Fibroblast of skin of right quadriceps (primary cell): Measurements from ENCODE around the gene SOX8.

Experiments
- DNase-seq: peaks from one replicate; pipeline ENCODE4 v3.0.0-alpha.2; 2013

Gene SOX8

DNA sequence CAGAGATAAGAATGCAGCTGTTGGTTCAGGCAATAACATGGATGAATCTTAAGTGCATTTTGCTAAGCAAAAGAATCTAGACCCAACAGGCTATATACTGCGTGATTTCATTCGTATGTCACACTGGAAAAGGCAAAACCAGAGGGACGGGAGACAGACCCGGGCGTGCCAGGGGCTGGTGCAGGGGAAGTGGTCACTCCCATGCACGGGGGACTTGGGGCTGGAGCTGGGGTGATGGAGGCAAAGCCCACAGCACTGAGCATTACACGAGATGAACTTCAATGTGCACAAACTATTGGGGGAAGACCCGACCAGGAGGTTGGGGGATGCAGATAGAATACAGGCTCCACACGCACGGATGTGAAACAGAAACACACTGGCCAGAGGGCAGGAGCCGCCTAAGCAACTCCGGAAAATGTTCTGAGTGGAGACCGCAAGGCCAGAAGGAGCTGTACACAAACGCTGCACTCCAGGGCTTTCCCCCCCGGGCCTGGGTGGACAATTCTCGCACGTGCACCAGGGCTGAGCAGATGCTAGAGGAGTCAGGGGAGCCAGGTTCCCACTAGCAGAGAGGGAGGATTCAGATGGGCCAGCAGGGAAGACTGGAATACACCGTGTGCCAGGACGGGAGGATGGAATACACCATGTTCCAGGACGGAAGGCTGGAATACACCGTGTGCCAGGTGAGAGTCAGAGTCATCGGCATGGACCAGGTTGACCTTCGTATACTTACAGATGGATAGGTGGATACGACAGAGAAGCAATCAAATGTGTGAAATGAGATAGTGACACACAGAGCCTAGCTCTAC lies 22.1 kb upstream of the SOX8 start:
- no peak for DNase-seq

DNA sequence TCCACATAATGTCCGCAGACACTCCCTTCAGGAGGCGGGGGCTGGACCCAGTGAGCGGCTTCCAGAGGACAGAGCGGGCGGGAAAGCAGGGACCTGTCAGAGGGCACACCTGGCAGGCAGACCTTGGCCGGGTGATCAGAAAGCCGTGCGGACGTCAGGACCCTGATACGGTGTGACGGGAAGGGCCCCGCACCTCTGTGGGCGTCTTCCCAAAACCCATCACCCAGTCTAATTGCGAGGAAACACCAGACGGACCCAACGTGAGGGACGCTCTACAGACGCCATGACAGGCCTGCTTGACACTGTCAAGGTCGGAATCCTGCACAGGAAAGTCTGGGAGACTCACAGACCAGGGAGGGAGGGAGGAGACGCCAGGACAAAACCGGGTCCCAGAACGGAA lies 19.2 kb upstream of the SOX8 start:
- DNase-seq: no peak

DNA sequence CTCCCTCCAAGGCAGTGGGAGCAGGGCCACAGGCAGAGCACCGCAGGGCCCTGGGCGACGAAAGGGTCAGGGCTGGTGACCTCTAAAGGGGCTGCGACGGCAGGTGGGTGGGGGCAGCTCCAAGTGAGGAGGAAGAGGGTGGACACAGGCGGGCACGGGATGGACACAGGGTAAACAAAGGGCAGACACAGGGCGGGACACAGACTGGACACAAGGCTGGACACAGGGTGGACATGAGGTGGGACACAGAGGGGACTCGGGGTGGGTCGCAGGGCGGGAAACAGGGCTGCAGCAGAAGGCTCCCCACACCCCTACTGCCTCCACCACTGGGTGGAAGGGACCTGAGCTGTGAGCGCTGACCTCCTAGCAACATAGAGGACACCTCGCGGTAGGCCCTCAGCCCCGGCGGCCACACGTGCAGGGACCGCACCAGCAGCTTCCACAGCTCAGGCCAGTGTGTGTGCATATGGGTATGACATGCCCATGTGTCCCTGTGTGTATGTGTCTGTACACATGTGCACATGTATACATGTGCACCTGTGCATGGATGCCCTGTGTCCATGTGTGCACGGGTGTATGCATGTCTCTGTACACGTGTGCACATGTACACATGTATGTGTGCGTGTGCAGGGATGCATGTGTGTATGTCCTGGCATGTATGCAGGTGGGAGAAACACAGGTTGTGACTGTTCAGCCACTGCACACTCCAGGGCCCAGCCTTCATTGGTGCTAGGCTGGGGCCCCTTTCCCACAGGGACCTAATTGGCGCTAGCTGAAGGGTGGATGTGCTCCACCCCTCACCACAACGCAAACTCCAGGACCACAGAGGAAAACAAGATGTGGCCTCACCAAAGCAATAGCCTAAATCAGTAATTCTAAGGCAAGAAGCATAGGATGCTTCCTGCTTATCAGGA lies 18.4 kb upstream of the SOX8 start:
- no peak for DNase-seq

DNA sequence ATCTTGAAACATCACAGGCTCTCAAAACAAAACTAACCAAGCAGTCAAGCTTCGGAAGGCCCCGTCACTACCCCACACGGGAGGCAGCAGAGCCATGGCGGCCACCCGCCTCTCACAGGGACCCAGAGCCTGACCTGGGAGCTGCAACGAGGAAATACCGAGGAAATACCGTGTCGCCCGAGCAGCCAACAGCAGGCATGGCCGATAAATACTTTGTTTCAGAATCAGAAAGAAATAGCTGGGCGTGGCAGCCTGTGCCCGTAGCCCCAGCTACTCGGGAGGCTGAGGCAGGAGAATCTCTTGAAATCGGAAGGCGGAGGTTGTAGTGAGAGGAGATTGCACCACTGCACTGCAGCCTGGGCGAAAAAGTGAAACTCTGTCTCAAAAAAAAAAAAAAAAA lies 17.7 kb upstream of the SOX8 start:
- DNase-seq: no peak

DNA sequence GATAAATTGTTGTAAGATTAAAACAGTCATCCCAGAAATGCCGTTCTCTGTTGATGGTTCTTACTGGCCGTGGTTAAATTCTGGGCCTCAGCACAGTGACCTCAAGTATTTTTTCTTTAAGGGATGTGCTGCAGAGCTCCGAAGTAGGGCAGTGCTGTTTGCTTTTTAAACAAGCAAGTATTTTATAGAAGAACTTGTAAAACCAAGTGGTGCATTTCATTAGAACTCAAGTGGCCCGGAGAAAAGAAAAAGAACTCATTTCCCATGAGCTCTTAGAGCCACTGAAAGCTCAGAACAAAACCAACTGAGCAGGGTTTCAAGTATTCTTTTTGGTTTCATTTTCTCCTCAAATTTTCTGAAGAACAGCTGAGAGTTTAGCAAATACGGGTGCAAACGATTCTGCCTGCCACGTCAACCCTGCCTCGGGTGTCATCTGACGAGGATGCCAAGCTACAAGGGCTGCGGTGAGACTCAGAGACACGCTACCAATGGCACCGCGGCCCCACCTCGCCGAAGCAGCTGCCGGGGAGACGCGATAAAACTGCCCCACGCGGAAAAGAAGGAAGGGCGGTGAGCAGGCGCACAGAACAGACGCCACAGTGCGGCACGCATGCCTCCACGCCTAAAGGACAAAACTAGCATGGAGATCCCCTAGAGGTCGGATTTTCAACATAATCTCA lies 17.1 kb upstream of the SOX8 start:
- no peak for DNase-seq

DNA sequence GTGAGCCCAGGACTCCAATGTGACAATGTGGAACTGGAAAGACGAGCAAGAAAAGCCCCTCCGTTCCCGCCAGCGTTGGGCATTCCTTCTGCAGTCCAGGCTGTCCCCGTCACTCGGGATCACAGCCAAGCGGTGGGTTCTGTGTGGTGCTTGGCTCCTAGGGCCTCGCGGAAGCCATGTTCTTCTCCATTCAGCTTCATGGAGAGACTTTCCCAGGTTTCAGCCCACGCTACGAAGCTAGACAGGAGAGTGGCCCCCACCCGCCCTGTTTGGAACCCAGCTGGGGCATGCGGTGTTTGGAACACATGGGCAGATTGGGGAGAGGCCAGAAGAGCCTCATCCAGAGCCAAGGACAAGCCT lies 16.6 kb upstream of the SOX8 start:
- DNase-seq: no peak

DNA sequence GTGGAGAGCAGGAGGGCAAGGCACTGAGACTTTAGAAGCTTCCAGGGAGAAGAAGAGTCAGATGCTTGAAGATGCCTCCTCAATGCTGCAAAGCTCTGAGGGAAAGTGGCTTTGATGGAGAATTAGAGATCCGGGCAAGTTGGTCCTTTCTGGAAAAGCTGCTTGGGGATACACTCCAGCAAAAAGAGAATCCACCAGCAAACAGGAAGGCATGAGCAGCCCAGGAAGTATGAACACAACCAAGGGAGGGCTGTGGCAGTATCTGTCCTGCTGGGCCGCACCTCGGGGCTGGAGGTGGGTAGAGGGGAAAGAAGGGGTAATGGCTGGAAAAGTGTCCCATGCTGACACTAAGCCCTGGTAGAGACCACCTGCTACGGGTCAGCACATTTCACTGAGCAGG lies 16.1 kb upstream of the SOX8 start:
- DNase-seq: no peak

DNA sequence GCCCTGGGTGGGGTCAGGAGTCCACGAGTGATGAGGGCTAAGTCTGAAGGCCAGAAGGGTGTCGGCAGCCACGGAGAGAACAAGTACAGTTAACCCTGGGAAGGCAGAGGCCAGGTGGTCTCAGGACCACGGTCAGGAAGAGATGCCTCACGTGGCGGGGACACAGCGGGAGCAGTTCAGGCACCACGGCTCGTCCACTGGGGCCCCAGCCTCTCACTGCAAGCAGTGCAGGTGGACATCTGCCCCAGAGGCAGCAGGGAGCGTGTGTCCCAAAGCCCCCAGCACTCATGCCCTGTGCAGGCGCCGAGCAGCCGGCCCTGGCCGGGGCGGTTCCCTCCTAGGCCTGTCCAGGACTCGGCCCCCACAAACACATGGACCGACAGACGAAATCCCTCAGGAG lies 15.5 kb upstream of the SOX8 start:
- DNase-seq: no peak

DNA sequence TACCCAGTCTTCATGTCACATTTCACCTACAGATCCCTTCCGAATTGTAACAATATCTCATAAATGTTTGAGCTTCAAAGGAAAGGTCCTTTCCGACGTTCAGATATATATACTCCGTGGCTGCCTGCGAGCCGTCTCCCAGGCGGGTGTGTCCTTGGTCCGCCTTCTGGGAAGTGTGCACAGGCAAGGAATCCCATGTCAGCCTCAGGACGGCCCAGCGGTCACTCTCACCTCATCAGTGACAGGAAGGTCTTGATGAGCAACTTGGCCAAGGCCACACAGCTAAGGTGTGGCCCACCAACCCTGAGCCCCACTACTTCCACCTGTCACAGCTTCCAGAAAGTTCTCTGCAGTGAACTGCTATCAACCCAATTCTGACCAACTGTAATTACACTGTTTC lies 15.1 kb upstream of the SOX8 start:
- no peak for DNase-seq

DNA sequence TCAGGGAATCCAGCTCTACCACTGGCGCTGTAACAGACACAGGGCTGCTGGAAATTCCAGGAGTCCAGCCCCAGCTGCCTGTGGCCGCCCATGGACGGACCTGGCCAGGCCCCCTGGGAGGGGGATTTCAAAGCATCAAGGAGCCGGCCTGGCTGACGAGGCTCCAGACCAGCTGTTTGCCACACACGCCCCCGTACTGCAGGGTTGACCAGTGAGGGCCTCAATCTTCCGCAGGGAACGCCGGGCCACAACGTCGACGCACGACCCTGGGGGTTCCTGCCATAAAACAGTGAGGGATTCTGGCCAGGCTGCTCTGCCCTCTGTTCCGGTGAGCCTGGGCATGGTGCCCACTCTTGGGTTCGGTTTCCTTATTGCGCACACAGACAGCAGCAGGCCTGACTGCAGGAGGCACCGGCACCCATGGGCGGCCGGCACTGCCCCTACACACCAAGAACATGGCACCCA lies 14.5 kb upstream of the SOX8 start:
- DNase-seq: no peak

DNA sequence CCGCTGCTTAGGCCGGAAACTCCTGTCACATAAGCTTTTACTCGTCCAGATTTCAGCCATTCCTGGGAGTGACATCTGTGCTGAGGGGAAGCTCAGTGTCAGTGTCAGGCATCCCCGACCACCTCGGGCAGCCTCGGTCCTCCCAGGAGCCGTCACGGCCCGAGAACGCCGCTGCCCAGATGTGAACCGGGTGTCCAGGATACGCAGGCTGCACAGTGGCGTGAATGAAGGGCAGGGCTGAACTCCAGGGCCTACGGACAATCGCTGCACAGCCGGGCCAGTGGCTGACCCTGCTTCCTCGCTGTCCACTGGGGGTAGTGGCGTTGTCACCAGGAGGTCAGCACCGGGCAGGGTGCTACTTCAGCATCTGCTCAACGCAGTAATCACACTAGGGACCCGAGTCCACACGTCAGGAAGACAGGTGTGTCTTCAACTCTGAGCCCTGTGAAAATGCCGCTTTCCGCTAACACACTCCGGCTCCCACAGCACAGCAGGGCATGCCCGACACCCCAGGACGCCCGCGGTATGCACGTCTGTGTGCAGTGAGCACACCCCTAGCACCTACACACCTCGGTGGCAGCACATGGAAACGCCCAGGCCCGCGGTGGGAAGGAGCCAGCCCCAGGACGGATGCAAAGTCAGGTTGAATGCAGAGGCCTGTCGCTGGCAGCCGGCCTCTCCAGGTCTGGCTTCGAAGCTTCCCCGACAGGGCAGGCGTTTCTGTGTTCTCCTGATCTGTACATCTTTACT lies 13.8 kb upstream of the SOX8 start:
- no peak for DNase-seq

DNA sequence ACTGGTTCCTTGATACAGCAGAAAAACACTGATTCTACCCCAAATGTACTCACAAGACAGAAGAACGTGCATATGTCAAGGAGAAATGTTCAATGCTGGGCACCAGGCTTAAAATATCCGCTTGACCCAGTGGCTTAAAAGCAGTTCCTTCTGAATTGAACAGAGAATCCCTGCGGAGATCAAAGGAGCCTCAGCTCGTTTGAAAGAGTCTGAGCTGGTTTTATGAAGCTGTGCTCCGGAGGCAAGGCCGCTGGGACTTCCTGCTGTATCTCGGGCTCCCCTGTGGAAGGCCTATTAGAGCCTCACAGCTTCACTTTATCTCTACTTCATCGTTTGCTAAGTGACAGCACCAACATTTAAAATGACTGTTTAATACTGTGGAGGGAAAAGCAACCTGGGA lies 12.9 kb upstream of the SOX8 start:
- no peak for DNase-seq

DNA sequence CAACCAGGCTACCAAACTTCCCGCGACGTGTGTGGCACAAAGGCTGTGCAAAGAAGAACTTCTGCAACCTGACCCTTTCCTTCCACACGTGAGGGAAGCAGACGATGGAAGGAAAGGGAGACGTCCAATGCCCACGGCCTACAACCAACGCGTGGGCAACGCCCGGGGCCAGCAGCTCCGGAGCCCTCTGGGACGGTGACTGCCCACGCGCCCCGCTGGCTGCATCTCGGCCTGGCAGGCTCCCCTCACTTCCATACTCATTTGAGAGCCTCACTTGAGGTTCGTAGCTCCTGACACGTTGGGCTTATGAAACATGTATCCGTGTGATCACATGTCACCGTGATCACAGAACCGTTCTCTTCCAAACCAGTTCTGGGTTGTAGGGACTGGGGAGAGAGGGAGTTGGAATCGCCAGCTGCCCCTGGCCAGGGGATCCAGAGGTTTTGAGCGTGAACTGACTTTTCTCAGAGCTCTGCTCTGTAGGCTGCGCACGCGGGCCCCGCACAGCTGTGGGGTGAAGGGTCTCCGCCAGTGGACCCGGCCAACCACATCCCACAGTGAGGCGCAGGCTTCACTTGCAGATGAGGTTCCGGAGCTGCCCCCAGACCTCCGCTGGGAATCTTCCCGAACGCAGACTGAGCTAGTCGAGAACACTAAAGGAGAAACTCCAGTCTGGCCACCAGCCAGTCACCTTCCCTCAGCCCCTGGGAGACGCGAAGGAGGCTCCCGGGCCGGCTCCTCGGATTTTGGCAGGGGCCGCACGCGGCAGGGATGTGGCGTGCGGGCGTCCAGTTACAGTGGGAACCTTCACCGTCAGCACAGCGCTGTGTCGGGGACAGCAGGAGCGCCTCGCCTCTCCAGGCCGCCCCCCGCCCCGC lies 11.8 kb upstream of the SOX8 start:
- DNase-seq: peak; percentile 39

DNA sequence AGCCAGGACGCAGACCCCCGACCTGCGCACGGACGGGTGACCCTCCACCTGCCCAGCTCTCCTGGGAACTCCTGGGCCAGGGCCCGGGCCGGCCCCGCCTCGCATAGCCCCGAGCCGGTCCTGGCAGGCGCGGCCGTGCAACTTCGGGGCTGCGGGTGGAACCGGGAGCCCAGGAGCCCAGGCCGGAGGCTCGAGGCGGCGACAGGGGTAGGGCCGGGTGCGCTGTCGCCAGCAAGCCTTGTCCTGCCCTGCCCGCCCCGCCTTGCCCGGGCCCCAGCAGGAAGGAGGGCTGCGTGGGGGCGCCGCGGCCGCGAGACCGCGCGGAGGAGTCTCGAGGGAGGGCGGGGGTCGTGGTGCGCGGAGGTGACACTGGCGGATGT lies 11.2 kb upstream of the SOX8 start:
- no peak for DNase-seq

DNA sequence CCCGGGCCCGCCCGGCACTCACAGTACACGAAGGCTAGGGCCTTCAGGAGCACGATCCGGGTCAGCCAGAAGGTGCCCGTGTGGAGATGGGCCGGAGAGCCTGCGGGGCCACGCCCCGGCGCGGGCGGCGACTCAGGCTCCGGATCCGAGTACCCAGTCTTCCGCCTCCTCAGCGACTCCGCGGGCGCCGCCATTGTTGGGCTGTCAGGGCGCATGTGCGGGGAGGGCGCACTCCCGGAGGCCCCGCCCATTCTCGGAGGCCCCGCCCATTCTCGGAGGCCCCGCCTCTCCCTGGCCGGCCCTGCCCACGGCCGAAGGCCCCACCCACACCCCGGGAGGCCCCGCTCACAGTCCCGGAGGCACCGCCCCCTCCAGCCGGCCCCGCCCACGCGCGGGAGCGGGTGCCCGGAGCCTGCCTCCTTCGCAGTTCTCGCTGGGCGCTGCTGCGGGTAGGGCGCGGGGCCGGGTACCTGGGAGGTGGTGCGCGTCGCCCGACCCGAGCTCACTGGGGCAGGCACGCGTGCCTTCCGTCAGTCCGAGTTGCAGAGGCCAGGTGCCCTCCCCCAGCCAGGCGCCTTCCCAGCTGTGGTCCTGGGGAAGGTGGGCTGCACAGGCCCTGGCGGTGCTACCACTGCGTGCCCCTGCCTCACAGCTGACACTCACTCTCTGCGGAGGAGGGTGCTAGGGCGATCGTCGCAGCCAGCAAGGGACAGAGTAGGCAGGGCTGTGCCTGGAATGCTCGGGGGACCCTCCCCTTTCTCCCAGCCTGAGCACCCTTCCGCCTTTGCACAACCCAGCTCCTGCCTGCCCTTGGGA lies 10.6 kb upstream of the SOX8 start, which contains the start of gene LMF1:
TSS of gene LMF1 (minus strand) at position 219 of the 816 bp plus-strand sequence. CDS start at position 215, 4 bp downstream.
- peak; percentile 88 for DNase-seq

DNA sequence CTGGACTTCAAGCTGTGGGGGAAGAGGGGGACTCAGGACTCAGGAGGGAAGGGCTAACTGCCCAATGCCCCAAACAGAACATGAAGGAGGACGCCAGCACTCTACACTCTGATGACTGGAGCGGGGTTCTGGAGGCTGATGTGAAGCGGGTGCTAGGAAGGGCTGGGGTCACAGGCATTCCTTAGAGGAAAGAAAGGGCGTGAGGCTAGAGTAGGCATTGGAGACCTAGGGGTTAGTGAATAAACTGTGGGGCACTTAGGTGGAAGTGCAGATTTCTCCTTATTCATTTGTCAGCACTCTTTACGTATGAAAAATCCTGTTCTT lies 10.0 kb upstream of the SOX8 start:
- no peak for DNase-seq

DNA sequence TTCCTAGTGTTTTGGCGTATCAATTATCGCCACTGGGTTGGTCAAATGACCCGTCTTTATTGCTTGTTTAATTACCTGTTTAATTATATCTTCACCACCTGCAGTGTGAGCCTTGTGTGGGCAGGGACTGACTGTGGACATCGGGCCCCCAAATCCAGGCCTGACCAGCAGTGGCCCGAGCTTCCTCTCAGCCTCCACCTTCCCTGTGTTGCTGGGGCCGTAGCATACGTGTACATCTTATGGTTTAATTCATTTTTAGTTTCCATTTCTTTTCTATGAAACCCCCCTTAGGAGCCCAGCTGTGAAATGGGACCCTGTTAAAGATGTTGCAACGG lies 9.6 kb upstream of the SOX8 start:
- no peak for DNase-seq

DNA sequence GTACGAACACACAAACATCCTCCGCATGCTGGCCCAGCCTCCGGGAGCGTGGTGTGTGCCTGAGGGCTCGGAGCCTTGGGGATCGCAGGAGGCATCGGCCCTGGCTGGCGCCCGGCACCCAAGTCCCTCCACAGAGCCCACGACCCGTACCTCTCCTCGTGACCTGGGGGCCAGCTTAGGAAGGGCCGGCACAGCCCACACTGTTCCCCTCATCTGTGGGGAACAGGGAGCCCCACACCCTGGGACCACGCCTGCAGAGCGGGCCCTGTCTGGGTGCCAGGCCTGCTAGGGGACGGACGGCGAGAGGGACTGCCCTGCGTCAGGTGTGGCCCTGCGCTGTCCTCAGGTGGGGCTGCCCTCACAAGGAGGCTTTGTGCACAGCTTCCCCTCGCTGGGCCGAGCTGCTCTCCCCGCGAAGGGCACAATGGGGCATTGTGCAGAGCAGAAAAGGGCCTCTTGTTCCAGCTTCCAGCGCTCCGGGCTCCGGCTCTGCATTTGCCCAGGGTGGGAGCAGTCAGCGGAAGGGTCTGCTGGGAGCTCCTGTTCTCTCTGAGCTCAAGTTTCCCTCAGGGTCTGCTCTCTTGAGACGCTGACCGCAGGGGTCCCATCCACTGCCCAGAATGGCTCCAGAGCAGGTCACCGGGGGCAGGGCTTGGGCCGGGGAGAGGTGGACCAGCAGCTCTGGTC lies 9.1 kb upstream of the SOX8 start:
- no peak for DNase-seq

DNA sequence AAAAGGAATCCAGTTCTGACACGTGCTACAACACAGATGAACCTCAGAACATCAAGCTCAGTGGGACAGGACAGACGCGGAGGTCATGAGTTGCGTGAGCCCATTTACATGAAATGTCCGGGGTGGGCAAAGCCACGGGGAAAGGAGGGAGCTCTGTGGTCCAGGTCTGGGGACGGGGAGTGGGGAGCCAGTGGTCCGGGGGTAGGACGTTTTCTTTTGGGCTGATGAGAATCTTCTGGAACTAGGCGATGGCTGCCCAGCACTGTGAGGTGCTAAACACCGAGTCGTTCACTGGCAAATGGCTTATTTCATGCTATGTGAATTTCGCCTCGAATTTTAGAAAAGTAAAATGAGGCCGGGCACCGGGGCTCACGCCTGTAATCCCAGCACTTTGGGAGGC lies 8.2 kb upstream of the SOX8 start:
- no peak for DNase-seq

DNA sequence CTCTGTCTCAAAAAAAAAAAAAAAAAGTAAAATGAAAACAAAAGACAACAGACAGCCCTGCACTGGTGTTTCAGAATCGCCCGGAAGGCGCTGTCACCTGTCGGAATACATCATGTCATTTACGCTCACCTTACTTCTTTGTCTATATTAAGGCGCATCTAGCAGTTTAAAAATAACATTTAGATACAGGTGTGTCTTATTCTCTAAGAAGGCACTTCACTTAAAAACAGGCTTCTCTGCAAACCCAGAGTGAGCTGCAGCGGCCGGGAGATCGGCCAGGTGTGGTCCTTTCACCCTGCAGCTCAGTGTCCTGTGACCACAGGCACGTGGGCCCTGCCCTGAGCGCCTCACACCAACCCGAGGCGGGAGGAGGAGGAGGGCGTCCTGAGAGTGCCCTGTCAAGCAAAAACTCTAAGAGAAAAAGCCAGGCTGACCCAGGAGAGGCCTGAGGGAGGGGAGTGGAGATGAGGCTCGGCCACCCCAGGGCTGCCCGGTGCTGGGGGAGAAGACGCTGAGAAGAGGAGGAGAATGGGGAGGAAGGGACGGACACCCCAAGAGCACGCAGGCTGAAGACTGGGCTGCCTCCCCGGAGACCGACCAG lies 7.5 kb upstream of the SOX8 start:
- no peak for DNase-seq
